Measurements from ENCODE around the gene CST2.

- no peak for TF ChIP-seq CTCF (IDR thresholded peaks at IDR 0.05; ENCODE audit: insufficient read depth, low read length, poor library complexity, severe bottlenecking)
- no peak for TF ChIP-seq EZH2phosphoT487 (conservative IDR thresholded peaks at IDR 0.05; ENCODE audit: low read length)
These were observed 25.7 kb downstream of the CST2 start for GRCh38 chr20:23800865-23801264.

Data from SU-DHL-6 (cell line).